Ureter (tissue), 1 donor: ENCODE measurements around the gene ADAMTS8. TPM values are rescaled to one million over a fixed set of nuclear protein-coding genes. Genes with fewer than 3 reads are reported as not detected.

Source experiments
- DNase-seq: peaks from one replicate; pipeline ENCODE4 v3.0.0-alpha.2; 2020; ENCODE audit warnings: low spot score
- total RNA-seq: library from RNA; stranded (reverse); gene quantifications from one replicate; pipeline ENCODE4 v1.2.4, GENCODE V29; 2023
- donor health status: DM: yes; HTN: yes; CAD: no.

The ADAMTS8 gene
- total RNA-seq, 1 donor from 2014 or later = 1.2 TPM

GRCh38 chr11:130397780-130398179 is 30.6 kb downstream of the ADAMTS8 start:
- no peak for DNase-seq

GRCh38 chr11:130396965-130397364 is 31.4 kb downstream of the ADAMTS8 start:
- no peak for DNase-seq

- DNase-seq = no peak
These were observed 33.8 kb downstream of the ADAMTS8 start for GRCh38 chr11:130394615-130395014.

- DNase-seq = no peak
These were observed 36.7 kb downstream of the ADAMTS8 start for GRCh38 chr11:130391711-130392110.

GRCh38 chr11:130390071-130390758 is 38.2 kb downstream of the ADAMTS8 start:
- no peak for DNase-seq

GRCh38 chr11:130389335-130389935 is 39.0 kb downstream of the ADAMTS8 start:
- no peak for DNase-seq

GRCh38 chr11:130388607-130389205 is 39.7 kb downstream of the ADAMTS8 start:
- no peak for DNase-seq

- DNase-seq = no peak
These were observed 42.4 kb downstream of the ADAMTS8 start for GRCh38 chr11:130386056-130386455.

GRCh38 chr11:130383344-130384211 is 44.8 kb downstream of the ADAMTS8 start:
- no peak for DNase-seq

- DNase-seq = no peak
These were observed 47.1 kb downstream of the ADAMTS8 start for GRCh38 chr11:130381317-130381716.

- DNase-seq = no peak
These were observed 47.6 kb downstream of the ADAMTS8 start for GRCh38 chr11:130380778-130381177.

GRCh38 chr11:130379276-130379675 is 49.1 kb downstream of the ADAMTS8 start:
- no peak for DNase-seq

- no peak for DNase-seq
These were observed 57.4 kb downstream of the ADAMTS8 start for GRCh38 chr11:130370845-130371590.

- no peak for DNase-seq
These were observed 58.7 kb downstream of the ADAMTS8 start for GRCh38 chr11:130369713-130370112.

- DNase-seq = no peak
These were observed 59.2 kb downstream of the ADAMTS8 start for GRCh38 chr11:130369141-130369691.

- DNase-seq = no peak
These were observed 69.0 kb downstream of the ADAMTS8 start for GRCh38 chr11:130359419-130359818.

GRCh38 chr11:130358398-130358797 is 70.0 kb downstream of the ADAMTS8 start:
- DNase-seq = no peak
